Measurements from ENCODE around the gene PRDM16.

DNA sequence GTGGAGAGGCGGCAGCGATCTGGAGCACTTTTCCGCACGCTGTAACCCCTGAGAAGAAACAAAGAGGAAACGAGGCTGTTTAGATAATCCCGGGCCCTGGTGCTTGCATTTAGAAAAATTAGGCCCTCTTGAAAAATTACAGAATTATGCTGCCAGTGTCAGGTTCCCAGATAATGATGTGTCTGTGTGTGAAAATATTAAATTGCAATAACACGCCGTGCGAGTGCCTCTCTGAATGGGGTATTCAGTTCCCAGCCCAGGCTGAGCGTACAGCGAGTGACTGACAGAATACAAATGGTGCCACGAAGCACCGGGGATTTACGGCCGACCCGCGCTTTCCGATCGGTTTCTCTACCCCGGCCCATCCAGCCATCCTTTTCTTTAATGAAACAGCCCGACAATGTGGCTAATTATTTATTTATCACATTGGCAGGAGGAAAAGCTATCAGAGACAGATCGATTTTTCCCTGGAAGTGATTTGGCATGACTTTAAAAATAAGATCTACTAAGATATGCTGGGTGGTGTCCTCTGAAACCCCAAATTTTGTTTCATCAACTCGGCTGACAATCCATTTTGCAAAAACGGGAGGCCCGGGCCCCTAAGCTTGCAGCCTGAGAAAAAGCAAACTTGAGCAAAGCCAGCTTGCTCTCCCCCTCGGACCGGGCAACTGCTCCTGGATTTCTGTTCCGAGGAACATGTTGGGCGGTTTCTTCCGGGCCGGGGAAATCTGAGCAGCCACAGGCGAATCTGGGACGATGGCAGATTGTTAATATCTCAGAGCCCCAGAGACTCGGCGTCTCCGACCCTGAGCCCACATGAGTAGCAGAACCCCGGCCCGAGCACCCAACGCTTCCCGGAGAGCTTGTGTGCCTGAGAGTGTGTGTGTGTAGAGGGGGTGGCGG, 11.3 kb downstream of the PRDM16 start:
- TF ChIP-seq, protein P1, sequence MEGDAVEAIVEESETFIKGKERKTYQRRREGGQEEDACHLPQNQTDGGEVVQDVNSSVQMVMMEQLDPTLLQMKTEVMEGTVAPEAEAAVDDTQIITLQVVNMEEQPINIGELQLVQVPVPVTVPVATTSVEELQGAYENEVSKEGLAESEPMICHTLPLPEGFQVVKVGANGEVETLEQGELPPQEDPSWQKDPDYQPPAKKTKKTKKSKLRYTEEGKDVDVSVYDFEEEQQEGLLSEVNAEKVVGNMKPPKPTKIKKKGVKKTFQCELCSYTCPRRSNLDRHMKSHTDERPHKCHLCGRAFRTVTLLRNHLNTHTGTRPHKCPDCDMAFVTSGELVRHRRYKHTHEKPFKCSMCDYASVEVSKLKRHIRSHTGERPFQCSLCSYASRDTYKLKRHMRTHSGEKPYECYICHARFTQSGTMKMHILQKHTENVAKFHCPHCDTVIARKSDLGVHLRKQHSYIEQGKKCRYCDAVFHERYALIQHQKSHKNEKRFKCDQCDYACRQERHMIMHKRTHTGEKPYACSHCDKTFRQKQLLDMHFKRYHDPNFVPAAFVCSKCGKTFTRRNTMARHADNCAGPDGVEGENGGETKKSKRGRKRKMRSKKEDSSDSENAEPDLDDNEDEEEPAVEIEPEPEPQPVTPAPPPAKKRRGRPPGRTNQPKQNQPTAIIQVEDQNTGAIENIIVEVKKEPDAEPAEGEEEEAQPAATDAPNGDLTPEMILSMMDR (IDR thresholded peaks at IDR 0.05): no peak
- TF ChIP-seq, protein P2, sequence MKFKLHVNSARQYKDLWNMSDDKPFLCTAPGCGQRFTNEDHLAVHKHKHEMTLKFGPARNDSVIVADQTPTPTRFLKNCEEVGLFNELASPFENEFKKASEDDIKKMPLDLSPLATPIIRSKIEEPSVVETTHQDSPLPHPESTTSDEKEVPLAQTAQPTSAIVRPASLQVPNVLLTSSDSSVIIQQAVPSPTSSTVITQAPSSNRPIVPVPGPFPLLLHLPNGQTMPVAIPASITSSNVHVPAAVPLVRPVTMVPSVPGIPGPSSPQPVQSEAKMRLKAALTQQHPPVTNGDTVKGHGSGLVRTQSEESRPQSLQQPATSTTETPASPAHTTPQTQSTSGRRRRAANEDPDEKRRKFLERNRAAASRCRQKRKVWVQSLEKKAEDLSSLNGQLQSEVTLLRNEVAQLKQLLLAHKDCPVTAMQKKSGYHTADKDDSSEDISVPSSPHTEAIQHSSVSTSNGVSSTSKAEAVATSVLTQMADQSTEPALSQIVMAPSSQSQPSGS (CRISPR knock-in tag; IDR thresholded peaks at IDR 0.05; ENCODE audit: borderline replicate concordance, low read depth): no peak
- TF ChIP-seq ZNF232 (CRISPR knock-in tag; IDR thresholded peaks at IDR 0.05) (no peak), ZNF219 (CRISPR knock-in tag; IDR thresholded peaks at IDR 0.05; ENCODE audit: borderline replicate concordance) (no peak), HMGXB4 (CRISPR knock-in tag; IDR thresholded peaks at IDR 0.05) (no peak), FOXP1 (CRISPR knock-in tag; IDR thresholded peaks at IDR 0.05; ENCODE audit: borderline replicate concordance) (no peak)
- TF ChIP-seq, protein P3, sequence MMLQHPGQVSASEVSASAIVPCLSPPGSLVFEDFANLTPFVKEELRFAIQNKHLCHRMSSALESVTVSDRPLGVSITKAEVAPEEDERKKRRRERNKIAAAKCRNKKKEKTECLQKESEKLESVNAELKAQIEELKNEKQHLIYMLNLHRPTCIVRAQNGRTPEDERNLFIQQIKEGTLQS (CRISPR knock-in tag; conservative IDR thresholded peaks at IDR 0.05): no peak
- TF ChIP-seq, protein P4, sequence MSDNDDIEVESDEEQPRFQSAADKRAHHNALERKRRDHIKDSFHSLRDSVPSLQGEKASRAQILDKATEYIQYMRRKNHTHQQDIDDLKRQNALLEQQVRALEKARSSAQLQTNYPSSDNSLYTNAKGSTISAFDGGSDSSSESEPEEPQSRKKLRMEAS (CRISPR knock-in tag; IDR thresholded peaks at IDR 0.05): no peak
